HAP-1 (cell line): Measurements from ENCODE around the gene SIX1.

Experiments
- DNase-seq, 2 experiments: peaks; one replicate each; pipeline ENCODE4 v3.0.0-alpha.2; 2016 to 2020; ENCODE audit warnings: low spot score in 2 of 2
- H3K27me3 ChIP-seq: fragments of 250-450 bp; sonication (Bioruptor Pico); 2 replicates; pipeline ENCODE4 v1.5.1; 2020; ENCODE audit warnings: low read depth, mild to moderate bottlenecking, moderate library complexity
- H3K36me3 ChIP-seq: fragments of 250-450 bp; sonication (Bioruptor Pico); replicated peaks from 2 replicates; pipeline ENCODE4 v1.5.1; 2020; ENCODE audit warnings: mild to moderate bottlenecking
- H3K4me1 ChIP-seq: fragments of 250-450 bp; sonication (Bioruptor Pico); 2 replicates; pipeline ENCODE4 v1.5.1; 2020; ENCODE audit warnings: mild to moderate bottlenecking
- H3K4me3 ChIP-seq: fragments of 250-450 bp; sonication (Bioruptor Pico); 2 replicates; pipeline ENCODE4 v1.5.1; 2020; ENCODE audit warnings: mild to moderate bottlenecking, moderate library complexity
- H3K9me3 ChIP-seq: fragments of 250-450 bp; sonication (Bioruptor Pico); 2 replicates; pipeline ENCODE4 v1.5.1; 2020; ENCODE audit warnings: mild to moderate bottlenecking, moderate library complexity
- in situ Hi-C: fragments of 300-500 bp; cut with MboI; formaldehyde crosslinking; loops from 3 replicates; pipeline ENCODE4 v1.14.3; 2020; ENCODE audit warnings: low sequenced_read_pairs, inconsistent platforms, mixed read lengths

SIX1 gene

DNA sequence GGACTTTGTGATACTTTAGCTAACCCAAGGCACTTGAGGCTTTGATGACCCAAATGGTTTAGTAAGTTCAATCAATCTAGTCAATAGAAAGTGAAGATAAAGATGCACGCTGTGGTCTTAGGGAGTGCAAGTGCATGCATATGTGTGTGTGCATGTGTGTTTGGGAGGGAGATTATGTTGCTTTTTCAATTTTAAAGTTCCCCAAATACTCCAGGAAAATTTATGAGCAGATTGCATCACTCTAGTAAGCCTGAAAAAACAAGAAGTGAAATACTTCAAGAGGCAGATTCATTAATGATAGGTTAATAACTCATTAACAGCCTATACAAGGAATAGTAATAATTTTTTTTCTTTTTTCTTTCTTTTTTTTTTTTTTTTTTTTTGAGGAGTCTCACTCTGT, 12.4 kb upstream of the SIX1 start:
- no peak for DNase-seq
- Histone ChIP-seq H3K27me3 (peaks cover 16% of the 10 kb centered on the region), H3K9me3 (no peaks in the 10 kb centered on the region), H3K36me3 (no peaks in the 10 kb centered on the region), H3K4me1 (peaks cover 25% of the 10 kb centered on the region), H3K4me3 (no peak overlapping the region)
- in situ Hi-C loops: no loop called here

DNA sequence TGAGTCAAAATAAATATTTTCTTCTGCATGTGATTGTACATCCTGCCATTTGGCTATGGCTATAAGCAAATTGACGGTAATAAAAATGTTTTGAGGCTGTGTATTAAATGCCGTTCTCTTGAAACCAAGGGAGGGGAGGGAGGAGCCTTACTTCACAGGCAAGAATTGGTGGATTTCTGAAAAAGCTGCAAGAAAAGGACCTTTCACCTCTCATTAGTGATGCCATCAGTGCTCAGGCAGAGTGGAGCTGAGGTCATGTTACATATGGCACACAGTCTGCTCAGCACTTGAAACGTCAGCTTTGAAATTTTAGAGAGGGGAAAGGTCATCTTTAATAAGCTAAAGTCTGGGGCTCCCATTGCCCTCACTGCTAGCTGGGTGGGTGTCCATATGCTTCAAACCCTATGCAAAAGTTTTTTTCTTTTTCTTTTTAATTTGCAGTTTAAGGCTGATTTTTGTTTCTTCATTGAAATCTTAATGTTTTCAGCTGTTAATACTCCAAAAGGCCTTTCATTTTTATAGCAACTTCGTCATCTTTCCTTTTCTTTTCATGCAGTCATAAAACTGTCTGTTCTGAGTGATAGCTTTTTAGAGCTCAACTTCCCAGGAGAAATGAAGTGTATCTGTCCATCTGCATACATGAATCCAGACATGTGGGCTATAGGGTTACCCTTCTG, 9.8 kb upstream of the SIX1 start:
- no peaks in the 10 kb centered on the region for H3K9me3 ChIP-seq
- peaks cover under 1% of the 10 kb centered on the region; the same call in 1 of the 2 replicates for H3K27me3 ChIP-seq
- in situ Hi-C loops: loop anchor here (10.0 kb wide), 1 partner anchor 66 kb away; the partner anchor contains the start of gene SIX4
- no peak overlapping the region for H3K4me3 ChIP-seq
- no peaks in the 10 kb centered on the region for H3K36me3 ChIP-seq
- DNase-seq: peak; percentile 53 to 81
- peaks cover 25% of the 10 kb centered on the region for H3K4me1 ChIP-seq

DNA sequence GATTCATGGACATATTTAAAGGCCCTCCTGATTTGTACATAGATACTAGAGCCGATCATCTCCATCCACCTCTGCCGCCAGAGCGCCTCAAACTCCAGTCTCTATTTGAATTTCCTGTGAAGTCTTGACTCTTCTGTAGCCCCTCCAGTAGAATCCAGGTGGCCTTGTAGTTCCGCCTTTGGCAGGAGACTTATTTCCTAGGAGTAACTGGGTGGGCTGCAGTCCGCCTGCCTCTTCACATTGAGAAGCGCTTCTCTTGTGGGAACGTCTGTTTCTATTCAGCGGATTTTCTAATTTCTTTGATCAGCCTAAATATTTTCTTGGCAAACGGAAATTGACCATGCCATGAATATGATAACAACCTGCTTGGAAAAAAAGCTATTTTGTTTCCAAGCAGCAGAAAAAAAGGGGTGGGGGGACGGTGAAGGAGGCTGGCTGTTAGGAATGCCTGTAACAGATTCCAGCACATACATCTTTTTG, 9.0 kb upstream of the SIX1 start:
- H3K27me3 ChIP-seq: no peaks in the 10 kb centered on the region
- no peaks in the 10 kb centered on the region for H3K36me3 ChIP-seq
- H3K4me1 ChIP-seq: peaks cover 24% of the 10 kb centered on the region
- H3K4me3 ChIP-seq: no peak overlapping the region
- no peaks in the 10 kb centered on the region for H3K9me3 ChIP-seq
- DNase-seq: no peak
- in situ Hi-C loops: loop anchor here (10.0 kb wide), 1 partner anchor 67 kb away; the partner anchor contains the start of gene SIX4

DNA sequence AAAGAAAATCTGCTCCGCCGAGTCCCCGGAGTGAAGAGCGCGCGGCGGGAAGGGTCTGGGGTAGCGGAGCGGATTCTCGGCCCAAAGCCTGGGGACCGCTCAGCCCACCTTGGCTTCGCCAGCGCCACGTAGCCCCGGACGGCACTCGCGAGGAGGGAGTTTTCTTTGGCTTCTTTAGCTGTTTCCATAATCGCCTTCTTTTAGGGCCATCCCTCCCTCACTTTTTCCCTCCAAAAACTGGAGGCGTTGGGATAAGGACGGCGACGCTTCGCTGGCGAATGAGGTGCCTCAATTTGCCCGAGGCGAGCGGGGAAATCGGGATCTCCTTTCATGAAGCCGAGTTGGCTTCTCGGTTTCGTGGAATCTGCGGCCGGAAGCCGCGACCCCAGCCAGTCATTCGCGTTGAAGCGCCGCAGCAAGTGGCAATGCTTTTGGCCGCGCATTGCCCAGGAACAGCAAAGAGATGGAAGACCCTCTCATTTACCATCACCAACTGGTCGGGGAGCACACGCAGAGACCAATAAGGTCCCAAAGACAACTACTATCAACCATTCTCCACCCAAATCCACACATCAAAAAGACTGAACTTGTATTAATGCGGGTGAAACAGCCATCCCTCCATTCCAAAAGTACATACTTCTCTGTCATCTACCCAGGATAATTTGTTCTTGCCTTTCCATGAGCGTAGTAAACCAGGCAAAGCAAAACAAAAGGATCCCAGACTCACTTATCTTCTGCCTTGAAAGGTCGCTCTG, 8.4 kb upstream of the SIX1 start:
- in situ Hi-C loops: loop anchor here (10.0 kb wide), 1 partner anchor 67 kb away; the partner anchor contains the start of gene SIX4

DNA sequence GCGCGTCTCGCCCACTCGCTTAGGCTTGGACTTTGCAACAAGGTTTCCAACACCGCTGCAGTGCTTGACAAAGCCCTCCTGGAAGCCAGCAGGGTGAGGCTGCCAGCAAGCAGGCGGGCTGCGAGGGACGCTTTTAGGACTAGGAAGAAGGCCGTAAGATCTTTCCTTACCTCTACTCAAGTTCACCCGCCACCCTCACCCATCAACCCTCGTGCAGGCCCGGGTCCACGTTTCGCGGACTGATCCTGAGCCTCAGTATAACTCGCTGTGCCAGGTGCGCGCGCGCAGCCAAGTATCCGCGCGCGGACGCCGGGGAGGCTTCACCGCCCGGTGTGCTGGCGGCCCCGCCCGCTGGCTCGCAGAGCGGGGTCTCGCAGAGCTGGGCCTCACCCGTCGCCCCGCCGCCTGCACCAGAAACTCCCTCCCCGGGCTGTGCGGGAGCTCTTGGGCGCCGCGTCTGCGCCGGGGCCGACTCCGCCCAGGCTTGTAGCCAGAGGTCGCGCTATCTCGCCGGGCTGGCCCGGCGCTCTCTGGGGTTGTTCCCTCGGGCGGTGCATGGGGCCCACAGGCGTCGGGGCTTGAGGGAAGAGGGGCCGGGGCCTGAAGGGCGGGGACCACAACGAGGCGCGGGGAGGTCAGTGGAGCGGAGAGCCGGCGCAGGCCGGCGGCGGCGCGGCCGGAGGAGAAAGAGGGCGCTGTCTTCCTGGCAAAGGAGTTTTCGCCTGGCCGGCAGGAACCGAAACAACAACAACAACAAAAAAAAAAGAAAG, 7.6 kb upstream of the SIX1 start:
- Histone ChIP-seq H3K4me1 (peaks cover 19% of the 10 kb centered on the region), H3K4me3 (peak overlapping the region; percentile 17), H3K27me3 (no peaks in the 10 kb centered on the region), H3K36me3 (no peaks in the 10 kb centered on the region), H3K9me3 (no peaks in the 10 kb centered on the region)
- DNase-seq: peak in 1 of 2 experiments; percentile 50
- in situ Hi-C loops: loop anchor here (10.0 kb wide), 1 partner anchor 68 kb away; the partner anchor contains the start of gene SIX4

More for the DNA sequence above, 8.4 kb upstream of the SIX1 start:
- Histone ChIP-seq H3K4me1 (peaks cover 19% of the 10 kb centered on the region), H3K9me3 (no peaks in the 10 kb centered on the region), H3K27me3 (no peaks in the 10 kb centered on the region), H3K4me3 (peak overlapping the region; percentile 17), H3K36me3 (no peaks in the 10 kb centered on the region)
- no peak for DNase-seq

DNA sequence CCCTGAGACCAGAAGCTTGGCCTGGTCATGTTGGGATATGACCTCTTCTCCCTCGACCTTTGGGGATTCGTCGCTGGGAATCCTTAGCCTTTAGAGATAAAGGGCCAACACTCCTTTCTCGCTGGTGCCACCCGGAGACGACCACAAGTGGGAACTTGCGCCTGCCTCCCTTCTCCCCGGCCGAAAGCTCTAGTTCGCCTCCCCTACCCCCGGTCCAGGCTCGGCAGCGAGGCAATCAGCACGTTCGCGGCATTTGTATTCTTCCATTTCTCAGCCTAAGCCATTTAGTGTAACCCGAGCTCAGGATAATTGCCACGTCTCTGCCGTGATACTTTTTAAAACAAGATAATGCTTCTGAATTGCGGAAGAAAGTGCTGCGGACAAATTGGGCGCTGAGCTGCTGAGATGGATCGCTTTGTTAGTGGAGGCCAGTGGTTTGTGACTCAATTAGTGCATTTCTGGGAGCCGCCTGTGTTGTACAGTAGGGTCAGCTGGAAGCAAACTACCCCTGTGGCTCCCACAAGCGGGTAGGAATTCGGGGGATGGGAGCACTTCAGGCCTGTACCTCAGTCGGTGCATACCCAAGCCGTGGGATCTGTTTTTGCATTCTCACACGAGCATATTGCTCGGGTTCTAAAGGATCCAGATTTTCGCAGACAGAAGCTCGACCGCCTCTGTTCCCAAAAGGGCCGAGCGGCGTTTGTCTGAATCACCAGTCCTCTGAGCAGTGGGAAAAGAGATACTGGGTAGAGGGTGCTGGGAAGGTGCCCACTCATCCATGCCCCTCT, 6.8 kb upstream of the SIX1 start:
- Histone ChIP-seq H3K4me1 (peaks cover 19% of the 10 kb centered on the region), H3K9me3 (no peaks in the 10 kb centered on the region), H3K36me3 (no peaks in the 10 kb centered on the region), H3K4me3 (no peak overlapping the region), H3K27me3 (no peaks in the 10 kb centered on the region)
- in situ Hi-C loops: loop anchor here (10.0 kb wide), 1 partner anchor 69 kb away; the partner anchor contains the start of gene SIX4
- no peak for DNase-seq

DNA sequence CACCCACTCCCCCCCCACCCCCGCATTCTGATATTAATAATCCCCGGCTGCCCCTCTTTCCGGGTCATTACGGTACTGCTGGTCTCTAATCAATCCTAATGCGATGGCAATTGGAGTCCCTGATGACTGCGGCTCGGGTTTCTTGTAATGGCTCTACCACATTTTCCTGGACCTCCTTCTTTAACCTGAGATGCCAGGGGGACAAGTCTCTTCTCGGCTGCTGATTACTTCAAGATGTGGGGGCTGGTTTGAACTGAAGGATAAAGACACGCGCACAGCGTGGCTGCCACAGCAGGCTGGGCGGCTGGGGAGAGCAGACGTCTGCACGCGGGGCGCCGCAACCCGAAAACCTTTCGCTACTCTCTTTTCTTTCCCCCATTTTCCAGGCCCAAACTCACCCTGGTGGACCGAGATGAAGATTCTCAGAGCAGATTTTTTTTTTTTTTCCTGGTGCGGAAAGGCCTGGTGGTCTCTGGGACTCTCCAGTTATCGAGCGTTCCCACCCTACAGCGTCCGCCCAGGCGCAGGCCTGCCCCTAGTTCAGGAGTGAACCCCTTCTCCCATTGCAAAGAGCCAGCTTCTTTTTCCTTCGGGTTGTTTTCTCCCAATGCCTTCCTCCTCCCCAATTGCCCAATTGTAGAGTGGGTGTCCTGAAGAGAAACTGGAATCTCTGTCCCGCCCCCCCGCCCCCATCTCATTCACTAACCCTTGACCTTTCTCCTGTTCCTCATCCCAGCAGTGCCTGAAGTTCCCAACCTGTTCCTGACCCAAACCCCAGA, 6.0 kb upstream of the SIX1 start:
- Histone ChIP-seq H3K36me3 (no peaks in the 10 kb centered on the region), H3K4me3 (no peak overlapping the region), H3K9me3 (no peaks in the 10 kb centered on the region), H3K4me1 (peaks cover 22% of the 10 kb centered on the region), H3K27me3 (no peaks in the 10 kb centered on the region)
- in situ Hi-C loops: loop anchor here (10.0 kb wide), 1 partner anchor 69 kb away; the partner anchor contains the start of gene SIX4
- DNase-seq: no peak

DNA sequence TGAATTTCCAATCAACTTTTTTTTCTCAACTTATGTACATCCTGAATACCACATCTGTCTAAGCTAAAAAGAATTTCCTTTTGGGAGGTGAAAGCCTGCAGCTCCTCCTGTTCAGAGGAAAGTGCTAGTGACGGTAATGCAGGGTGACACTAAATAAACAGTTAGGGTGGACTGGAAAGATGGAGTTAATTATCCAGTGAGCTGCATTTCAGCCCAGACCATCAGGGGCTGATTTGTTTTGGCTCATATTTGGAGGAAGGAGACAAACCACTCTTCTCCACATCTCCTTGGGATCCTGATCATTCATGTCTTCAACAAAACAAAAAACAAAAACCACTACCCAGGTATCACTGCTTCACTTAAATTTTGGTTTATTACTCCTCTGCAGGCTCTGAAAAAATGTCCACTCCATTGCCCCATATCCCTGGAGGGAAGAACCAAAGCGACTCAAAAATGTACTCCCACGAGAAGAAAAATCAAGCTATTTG, 5.1 kb upstream of the SIX1 start:
- H3K4me3 ChIP-seq: no peak overlapping the region
- no peaks in the 10 kb centered on the region for H3K9me3 ChIP-seq
- no peak for DNase-seq
- no peaks in the 10 kb centered on the region for H3K36me3 ChIP-seq
- H3K4me1 ChIP-seq: peaks cover 25% of the 10 kb centered on the region
- no peaks in the 10 kb centered on the region for H3K27me3 ChIP-seq
- in situ Hi-C loops: loop anchor here (10.0 kb wide), 1 partner anchor 70 kb away; the partner anchor contains the start of gene SIX4

DNA sequence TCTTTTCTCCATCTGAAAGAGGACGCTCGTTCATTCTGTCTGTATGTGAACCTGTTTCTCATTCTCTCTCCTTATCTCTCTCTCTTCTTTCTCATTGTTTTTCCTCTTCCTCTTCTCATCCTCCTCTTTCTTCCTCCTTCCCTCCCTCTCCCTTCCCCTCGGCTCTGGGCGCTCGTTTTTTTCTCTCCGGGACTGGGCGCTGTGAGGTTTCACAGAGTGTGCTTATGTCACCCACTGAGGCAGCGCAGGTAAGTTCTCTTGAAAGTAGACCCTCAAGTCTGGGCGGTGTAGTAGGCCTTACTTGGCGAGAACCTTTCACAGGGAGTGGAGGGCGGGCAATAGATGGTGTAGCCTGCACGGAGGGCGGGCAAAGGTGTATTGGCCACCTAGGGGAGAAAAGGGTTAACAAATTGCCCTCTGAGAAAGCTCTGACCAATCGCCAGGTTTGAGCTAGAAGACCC, 4.5 kb upstream of the SIX1 start:
- Histone ChIP-seq H3K27me3 (no peaks in the 10 kb centered on the region), H3K4me1 (peaks cover 20% of the 10 kb centered on the region), H3K36me3 (no peaks in the 10 kb centered on the region), H3K4me3 (no peak overlapping the region), H3K9me3 (no peaks in the 10 kb centered on the region)
- in situ Hi-C loops: loop anchor here (10.0 kb wide), 1 partner anchor 71 kb away; the partner anchor contains the start of gene SIX4
- no peak for DNase-seq

DNA sequence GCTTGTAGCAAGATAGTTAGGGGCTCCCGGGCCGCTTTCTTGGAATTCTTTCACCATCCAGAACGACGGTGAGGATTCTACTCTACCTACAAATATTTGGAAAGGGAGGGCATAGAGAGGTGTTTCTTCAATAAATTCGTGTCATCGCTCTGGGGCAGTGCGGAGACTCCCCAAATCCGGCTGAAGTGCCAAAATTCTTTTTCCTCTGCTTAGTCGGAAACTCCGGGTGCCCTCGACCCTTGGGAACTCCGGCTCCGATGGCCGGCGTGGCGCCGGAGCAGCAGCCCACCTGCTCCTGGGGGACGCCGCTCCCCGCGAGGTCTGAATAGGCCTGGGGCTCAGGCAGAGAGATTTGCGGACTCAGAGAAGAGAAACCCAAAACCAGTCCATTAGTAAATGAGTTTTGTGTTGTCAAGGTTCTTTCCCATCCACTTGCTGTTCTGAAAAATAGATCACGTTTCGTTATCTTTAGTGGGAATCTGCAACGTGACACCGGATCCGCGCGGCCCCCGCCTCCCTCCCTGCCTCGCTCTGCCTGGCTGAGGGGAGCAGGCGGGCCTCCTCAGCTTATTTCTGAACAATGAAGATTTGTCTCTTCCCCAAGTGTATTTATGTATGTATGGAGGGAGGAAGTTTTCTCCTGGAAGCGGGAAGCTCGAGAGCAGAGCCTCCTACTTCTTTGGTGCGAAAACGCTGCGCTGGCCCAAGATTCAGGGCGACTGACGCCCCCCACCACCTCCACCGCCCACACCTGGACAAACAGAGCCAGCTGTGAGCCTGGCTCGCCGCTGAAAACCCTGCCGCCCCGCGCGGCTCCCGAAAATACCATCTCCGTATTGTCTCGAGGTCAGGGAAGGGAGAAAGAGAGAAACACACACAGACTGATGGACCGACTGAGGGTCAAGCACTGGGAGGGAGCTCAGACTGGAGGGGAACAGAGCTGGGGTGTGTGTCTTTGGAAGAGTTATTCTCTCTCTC, 3.7 kb upstream of the SIX1 start:
- no peak for DNase-seq
- no peak overlapping the region for H3K4me3 ChIP-seq
- in situ Hi-C loops: loop anchor here (10.0 kb wide), 1 partner anchor 72 kb away; the partner anchor contains the start of gene SIX4
- no peaks in the 10 kb centered on the region for H3K36me3 ChIP-seq
- H3K4me1 ChIP-seq: peaks cover 16% of the 10 kb centered on the region
- H3K27me3 ChIP-seq: no peaks in the 10 kb centered on the region
- no peaks in the 10 kb centered on the region for H3K9me3 ChIP-seq
